GM18907 (cell line): ENCODE measurements around the gene LEF1.
A peak's percentile ranks its signal among the peaks of the same experiment; 100 is the strongest.
"Not testable (repeated sequence)": the region's sequence is repeated elsewhere in the genome, so short reads cannot be mapped to it uniquely, and the experiment has no call there.

Experiments used
- ATAC-seq: cut with Tn5 transposase; IDR thresholded peaks from one replicate; pipeline ENCODE4 v1.9.1; 2021; ENCODE audit warnings: mild to moderate bottlenecking, moderate library complexity; ENCODE audit not compliant: unreplicated experiment

Gene LEF1

GRCh38 chr4:108037884-108038283 is 130.8 kb downstream of the LEF1 start:
- ATAC-seq, result no peak

GRCh38 chr4:108036213-108036612 is 132.5 kb downstream of the LEF1 start:
- ATAC-seq, result peak; percentile 95

GRCh38 chr4:108035691-108036090 is 133.0 kb downstream of the LEF1 start:
- ATAC-seq, result peak; percentile 32

- ATAC-seq, result no peak
Observed at GRCh38 chr4:108034565-108034964, 134.2 kb downstream of the LEF1 start.

- no peak for ATAC-seq
Observed at GRCh38 chr4:108033348-108033747, 135.4 kb downstream of the LEF1 start.

GRCh38 chr4:108031427-108032083 is 137.2 kb downstream of the LEF1 start:
- no peak for ATAC-seq

- peak; percentile 95 for ATAC-seq
Observed at GRCh38 chr4:108030332-108030731, 138.4 kb downstream of the LEF1 start.

GRCh38 chr4:108029731-108030130 is 139.0 kb downstream of the LEF1 start:
- ATAC-seq, result peak; percentile 1

- ATAC-seq, result no peak
Observed at GRCh38 chr4:108029016-108029720, 139.6 kb downstream of the LEF1 start.

GRCh38 chr4:108024878-108025165 is 143.9 kb downstream of the LEF1 start:
- no peak for ATAC-seq

- no peak for ATAC-seq
Observed at GRCh38 chr4:108024085-108024877, 144.5 kb downstream of the LEF1 start.

- ATAC-seq, result no peak
Observed at GRCh38 chr4:108018884-108019187, 149.9 kb downstream of the LEF1 start.

- peak; percentile 81 for ATAC-seq
Observed at GRCh38 chr4:108018040-108018883, 150.5 kb downstream of the LEF1 start.

- no peak for ATAC-seq
Observed at GRCh38 chr4:108013955-108014354, 154.8 kb downstream of the LEF1 start.

GRCh38 chr4:108013327-108013726 is 155.4 kb downstream of the LEF1 start:
- no peak for ATAC-seq

- not testable (repeated sequence) for ATAC-seq
Observed at GRCh38 chr4:108012382-108012781, 156.3 kb downstream of the LEF1 start.

- no peak for ATAC-seq
Observed at GRCh38 chr4:108010167-108010566, 158.6 kb downstream of the LEF1 start.

GRCh38 chr4:108008721-108009120 is 160.0 kb downstream of the LEF1 start:
- ATAC-seq, result no peak

GRCh38 chr4:108007984-108008383 is 160.7 kb downstream of the LEF1 start:
- ATAC-seq, result no peak

- no peak for ATAC-seq
Observed at GRCh38 chr4:108006361-108006760, 162.4 kb downstream of the LEF1 start.

GRCh38 chr4:108005807-108006206 is 162.9 kb downstream of the LEF1 start:
- ATAC-seq, result no peak
